Activated T-cell treated with anti-CD3 and anti-CD28 coated beads, Interleukin-2, amount 50 U/mL, for 72 hours (primary cell): ENCODE data around the gene ATG3. TPM values are rescaled to one million over a fixed set of nuclear protein-coding genes. Genes with fewer than 3 reads are reported as not detected.

Experiments
- ATAC-seq, 2 donors: fragments of 150-1000 bp; cut with Tn5 transposase; replicated peaks in 1 of 2; 2 replicates each; pipeline ENCODE4 v1.10.0; 2021; ENCODE audit warnings: moderate library complexity in 2 of 2, mild to moderate bottlenecking in 1 of 2
- DNase-seq, 2 donors: peaks; one replicate each; pipeline ENCODE4 v3.0.0; 2021 to 2022; ENCODE audit warnings: mixed read lengths in 1 of 2
- H3K27ac Mint-ChIP-seq: one replicate; pipeline ENCODE4 v1.8.0; 2022; ENCODE audit warnings: mild to moderate bottlenecking, moderate library complexity, mixed read lengths
- H3K27me3 Mint-ChIP-seq: one replicate; pipeline ENCODE4 v1.8.0; 2022; ENCODE audit warnings: low read depth, mixed read lengths
- H3K36me3 Mint-ChIP-seq, 2 donors: one replicate each; pipeline ENCODE4 v1.8.0; 2022; ENCODE audit warnings: mixed read lengths in 2 of 2, mild to moderate bottlenecking in 1 of 2; ENCODE audit not compliant: insufficient read depth in 2 of 2
- H3K4me1 Mint-ChIP-seq: one replicate; pipeline ENCODE4 v1.8.0; 2022; ENCODE audit warnings: low read depth, mixed read lengths
- H3K4me3 Mint-ChIP-seq, 2 donors: one replicate each; pipeline ENCODE4 v1.8.0; 2022; ENCODE audit warnings: mild to moderate bottlenecking in 2 of 2, mixed read lengths in 2 of 2, moderate library complexity in 2 of 2
- H3K9me3 Mint-ChIP-seq, 2 donors: one replicate each; pipeline ENCODE4 v1.8.0; 2022; ENCODE audit warnings: mixed read lengths in 2 of 2
- total RNA-seq, 2 donors: library from RNA; stranded (reverse); gene quantifications; one replicate each; pipeline ENCODE4 v1.2.3, GENCODE V29; 2022

Gene ATG3
- 10 to 100 TPM; 52.0 to 52.2 TPM for total RNA-seq

- peaks cover 5 to 22% of the 10 kb centered on the region in 2 donors for H3K36me3 Mint-ChIP-seq
- ATAC-seq = peak; percentile 86 to 88
- H3K4me1 Mint-ChIP-seq = peaks cover 55% of the 10 kb centered on the region
- DNase-seq = peak; percentile 98 to 99
- peak within 1 kb of the TSS; percentile 95 to 96 for H3K4me3 Mint-ChIP-seq
- H3K9me3 Mint-ChIP-seq = peaks cover 0 to 2% of the 10 kb centered on the region in 2 donors
- no peaks in the 10 kb centered on the region for H3K27me3 Mint-ChIP-seq
- H3K27ac Mint-ChIP-seq = peak within 1 kb of the TSS; percentile 98
Observed at GRCh38 chr3:112561734-112562529, at the start of gene ATG3, which contains the start of gene SLC35A5. Gene ATG3, minus strand, starts transcription at chr3:112561962. Its CDS starts 434 bp downstream, at chr3:112561528. Gene SLC35A5, plus strand, starts transcription at chr3:112562045. Its CDS starts 1,359 bp downstream, at chr3:112563404.

DNA sequence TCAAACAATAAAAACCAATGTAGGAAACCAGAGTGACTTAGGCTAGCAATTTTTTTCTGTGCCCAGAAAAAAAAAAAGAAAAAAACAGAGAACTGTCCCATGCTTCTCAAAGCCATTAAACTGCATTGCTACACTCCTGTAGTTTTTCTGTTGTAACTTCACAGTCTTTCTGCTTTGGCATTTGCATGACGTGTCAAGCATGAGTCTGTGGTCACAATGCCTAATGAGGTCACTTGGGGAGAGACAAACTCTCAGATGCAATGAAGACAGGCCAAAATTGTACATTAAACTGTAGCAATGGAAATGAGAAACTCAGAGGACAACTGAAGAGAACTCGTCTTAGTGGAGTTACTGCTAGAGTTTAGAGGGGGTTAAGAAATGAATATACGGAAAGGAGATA, 48.4 kb upstream of the ATG3 start:
- Mint-ChIP-seq H3K27me3 (peaks cover 24% of the 10 kb centered on the region), H3K4me3 (no peak overlapping the region), H3K9me3 (no peaks in the 10 kb centered on the region), H3K4me1 (peaks cover 5% of the 10 kb centered on the region), H3K36me3 (no peaks in the 10 kb centered on the region), H3K27ac (no peak overlapping the region)
- DNase-seq = no peak
- ATAC-seq = no peak

DNA sequence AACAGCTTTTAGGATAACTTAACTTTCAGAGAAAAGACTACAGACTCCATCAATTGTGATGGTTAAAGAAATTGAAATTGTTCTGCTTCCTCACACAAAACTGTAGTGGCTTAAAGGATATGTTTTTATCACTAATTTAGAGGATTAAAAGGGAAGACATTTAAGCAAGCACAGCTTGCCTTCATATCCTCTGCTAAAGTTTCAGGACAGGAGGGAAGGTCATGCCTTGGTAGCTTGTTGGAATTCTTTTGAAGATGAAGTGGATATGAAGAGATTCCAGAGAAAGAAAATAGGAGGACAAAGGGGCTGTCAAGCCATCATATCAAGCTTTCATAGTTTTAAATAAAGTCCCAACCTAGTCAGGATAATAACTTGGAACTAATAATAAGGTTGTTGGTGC, 46.1 kb upstream of the ATG3 start:
- Mint-ChIP-seq H3K27ac (no peak overlapping the region), H3K9me3 (no peaks in the 10 kb centered on the region), H3K27me3 (peaks cover 18% of the 10 kb centered on the region), H3K4me1 (peaks cover 15% of the 10 kb centered on the region), H3K36me3 (no peaks in the 10 kb centered on the region), H3K4me3 (no peak overlapping the region)
- DNase-seq = no peak
- no peak for ATAC-seq

DNA sequence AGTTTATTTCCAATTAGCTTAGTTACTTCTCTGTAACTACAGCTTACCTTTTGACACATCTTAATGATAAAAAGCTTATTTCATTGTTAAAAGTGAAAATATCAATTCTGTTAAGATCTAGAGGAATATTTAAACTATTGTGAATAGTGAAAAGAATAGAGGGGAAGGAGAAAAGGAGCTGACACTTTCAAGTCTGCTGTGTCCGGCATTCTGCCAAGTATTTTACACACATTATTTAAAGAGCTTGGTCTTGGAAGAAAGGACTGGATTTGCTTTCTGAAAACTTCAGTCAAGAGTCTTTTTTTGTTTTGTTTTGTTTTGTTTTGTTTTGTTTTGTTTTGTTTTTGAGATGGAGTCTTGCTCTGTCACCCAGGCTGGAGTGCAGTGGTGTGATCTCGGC, 44.3 kb upstream of the ATG3 start:
- H3K4me3 Mint-ChIP-seq = no peak overlapping the region
- ATAC-seq (no peak), DNase-seq (no peak)
- H3K27ac Mint-ChIP-seq = no peak overlapping the region
- H3K9me3 Mint-ChIP-seq = no peaks in the 10 kb centered on the region
- H3K27me3 Mint-ChIP-seq = peaks cover 18% of the 10 kb centered on the region
- peaks cover 26% of the 10 kb centered on the region for H3K4me1 Mint-ChIP-seq
- no peaks in the 10 kb centered on the region for H3K36me3 Mint-ChIP-seq

GRCh38 chr3:112605285-112605684, 43.5 kb upstream of the ATG3 start:
- ATAC-seq (peak; percentile 61 to 73), DNase-seq (no peak)
- H3K27me3 Mint-ChIP-seq = peaks cover 25% of the 10 kb centered on the region
- H3K27ac Mint-ChIP-seq = no peak overlapping the region
- H3K9me3 Mint-ChIP-seq = no peaks in the 10 kb centered on the region
- H3K4me1 Mint-ChIP-seq = peaks cover 26% of the 10 kb centered on the region
- H3K4me3 Mint-ChIP-seq = no peak overlapping the region
- no peaks in the 10 kb centered on the region for H3K36me3 Mint-ChIP-seq

DNA sequence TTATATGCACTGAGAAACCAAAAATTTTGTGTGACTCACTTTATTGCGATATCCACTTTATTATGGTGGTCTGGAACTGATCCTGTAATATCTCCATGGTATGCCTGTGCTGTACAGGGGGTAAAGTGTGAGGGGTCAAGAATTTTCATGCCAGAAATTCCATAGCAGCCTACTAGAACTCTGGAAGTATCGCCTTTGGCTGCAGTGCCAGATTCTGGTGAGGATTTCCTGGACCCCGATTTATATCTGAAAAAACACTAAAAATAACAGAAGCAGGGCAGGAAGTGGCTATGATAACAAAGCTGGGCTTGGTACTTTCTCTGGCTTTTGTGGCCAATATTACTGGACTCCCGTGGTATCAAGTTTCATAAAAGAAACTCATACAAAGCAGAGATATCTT, 42.8 kb upstream of the ATG3 start:
- no peak for ATAC-seq
- Mint-ChIP-seq H3K9me3 (no peaks in the 10 kb centered on the region), H3K36me3 (no peaks in the 10 kb centered on the region), H3K27ac (no peak overlapping the region), H3K4me1 (peaks cover 26% of the 10 kb centered on the region), H3K27me3 (peaks cover 26% of the 10 kb centered on the region), H3K4me3 (no peak overlapping the region)
- no peak for DNase-seq

GRCh38 chr3:112602217-112602838, 40.6 kb upstream of the ATG3 start:
- Mint-ChIP-seq H3K4me1 (peaks cover 26% of the 10 kb centered on the region), H3K27me3 (peaks cover 17% of the 10 kb centered on the region), H3K27ac (peak overlapping the region; percentile 43), H3K36me3 (no peaks in the 10 kb centered on the region), H3K9me3 (no peaks in the 10 kb centered on the region), H3K4me3 (peak overlapping the region in 1 of 2 donors; percentile 62)
- DNase-seq (no peak), ATAC-seq (peak in 1 of 2 donors; percentile 50)

- peaks cover 7% of the 10 kb centered on the region for H3K27me3 Mint-ChIP-seq
- H3K36me3 Mint-ChIP-seq = no peaks in the 10 kb centered on the region
Observed at GRCh38 chr3:112598731-112599130, 37.0 kb upstream of the ATG3 start.

GRCh38 chr3:112597945-112598344, 36.2 kb upstream of the ATG3 start:
- Mint-ChIP-seq H3K4me3 (no peak overlapping the region), H3K27me3 (peaks cover 7% of the 10 kb centered on the region), H3K27ac (no peak overlapping the region), H3K4me1 (peaks cover 11% of the 10 kb centered on the region), H3K9me3 (peaks cover 0 to under 1% of the 10 kb centered on the region in 2 donors), H3K36me3 (peaks cover 0 to under 1% of the 10 kb centered on the region in 2 donors)
- no peak for ATAC-seq
- no peak for DNase-seq

More at GRCh38 chr3:112598731-112599130, 37.0 kb upstream of the ATG3 start:
- Mint-ChIP-seq H3K4me3 (no peak overlapping the region), H3K27ac (no peak overlapping the region), H3K9me3 (no peaks in the 10 kb centered on the region), H3K4me1 (peaks cover 14% of the 10 kb centered on the region)
- DNase-seq = no peak
- ATAC-seq = no peak

GRCh38 chr3:112594856-112595255, 33.1 kb upstream of the ATG3 start:
- Mint-ChIP-seq H3K27me3 (no peaks in the 10 kb centered on the region), H3K4me1 (no peaks in the 10 kb centered on the region), H3K27ac (no peak overlapping the region), H3K4me3 (no peak overlapping the region), H3K36me3 (peaks cover 1 to 2% of the 10 kb centered on the region in 2 donors), H3K9me3 (peaks cover 1 to 2% of the 10 kb centered on the region in 2 donors)
- ATAC-seq (no peak), DNase-seq (no peak)

DNA sequence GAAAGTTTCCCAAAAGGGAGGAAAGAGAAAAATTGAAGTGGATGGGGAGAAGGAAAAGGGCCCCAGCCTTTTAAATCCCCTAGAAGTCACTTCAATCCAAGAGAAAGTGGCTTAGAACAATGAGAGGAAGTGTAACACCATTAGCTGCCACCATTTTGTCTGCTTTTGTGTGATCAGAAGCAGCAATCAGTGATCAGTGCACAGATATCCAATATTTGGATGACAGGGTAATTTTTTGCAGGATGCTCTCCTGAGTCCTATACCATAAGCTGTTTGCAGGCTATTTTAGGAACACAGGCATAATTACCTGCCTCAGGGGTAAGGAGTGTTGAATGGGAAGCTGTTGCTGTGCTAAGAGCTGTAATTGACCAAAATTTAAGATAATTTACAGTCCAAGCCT, 31.5 kb upstream of the ATG3 start:
- H3K27me3 Mint-ChIP-seq = no peaks in the 10 kb centered on the region
- H3K4me3 Mint-ChIP-seq = no peak overlapping the region
- H3K9me3 Mint-ChIP-seq = peaks cover 1 to 2% of the 10 kb centered on the region in 2 donors
- no peak for DNase-seq
- ATAC-seq = no peak
- H3K27ac Mint-ChIP-seq = no peak overlapping the region
- H3K4me1 Mint-ChIP-seq = no peaks in the 10 kb centered on the region
- peaks cover 1 to 2% of the 10 kb centered on the region in 2 donors for H3K36me3 Mint-ChIP-seq

DNA sequence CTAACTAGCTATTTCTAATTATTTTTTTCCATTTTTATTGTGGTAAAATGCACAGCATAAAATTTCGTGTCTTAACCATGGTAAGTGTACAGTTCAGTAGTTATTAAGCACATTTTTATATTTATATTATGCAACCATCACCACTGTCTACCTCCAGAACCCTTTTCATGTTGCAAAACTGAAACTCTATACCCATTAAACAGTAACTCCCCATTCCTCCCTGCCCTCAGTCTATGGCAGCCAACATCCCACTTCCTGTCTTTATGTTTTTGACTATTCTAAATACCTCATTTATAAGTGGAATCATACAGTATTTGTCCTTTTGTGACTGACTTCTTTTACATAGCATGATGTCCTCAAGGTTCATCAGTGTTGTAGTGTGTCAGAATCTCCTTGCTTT, 25.6 kb upstream of the ATG3 start:
- Mint-ChIP-seq H3K27ac (no peak overlapping the region), H3K27me3 (no peaks in the 10 kb centered on the region), H3K36me3 (peaks cover 4 to 10% of the 10 kb centered on the region in 2 donors), H3K4me3 (no peak overlapping the region), H3K4me1 (peaks cover 6% of the 10 kb centered on the region), H3K9me3 (peaks cover 0 to under 1% of the 10 kb centered on the region in 2 donors)
- no peak for ATAC-seq
- DNase-seq = no peak

DNA sequence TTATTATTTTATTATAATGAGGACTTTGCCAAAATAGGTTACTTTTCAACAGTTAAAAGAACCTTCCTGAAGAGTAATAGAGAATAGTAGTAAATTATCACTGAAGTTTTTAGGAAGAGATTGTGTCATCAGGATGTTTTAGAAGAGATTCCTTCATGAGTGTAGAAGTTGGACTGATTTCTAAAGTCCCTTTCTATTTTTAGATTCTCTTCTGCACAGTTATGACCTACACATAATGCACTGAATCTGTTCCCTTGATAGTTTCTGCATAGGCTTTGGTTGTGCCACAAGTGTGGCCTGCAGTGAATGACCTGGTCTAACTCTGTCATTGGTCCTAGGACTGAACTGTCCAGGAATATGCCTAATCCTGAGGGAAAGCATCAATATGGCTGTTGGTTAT, 24.0 kb upstream of the ATG3 start:
- H3K27me3 Mint-ChIP-seq = no peaks in the 10 kb centered on the region
- no peaks in the 10 kb centered on the region for H3K9me3 Mint-ChIP-seq
- peaks cover 10% of the 10 kb centered on the region for H3K4me1 Mint-ChIP-seq
- H3K36me3 Mint-ChIP-seq = peaks cover 4 to 10% of the 10 kb centered on the region in 2 donors
- ATAC-seq (no peak), DNase-seq (no peak)
- H3K27ac Mint-ChIP-seq = no peak overlapping the region
- H3K4me3 Mint-ChIP-seq = no peak overlapping the region
